ENCODE measurements around the gene POU2F1.
A peak's percentile ranks its signal among the peaks of the same experiment; 100 is the strongest.

POU2F1 gene

GRCh38 chr1:167387251-167387910, 166.7 kb downstream of the POU2F1 start:
- TF ChIP-seq CTCF (IDR thresholded peaks at IDR 0.05; ENCODE audit: control insufficient read depth, extremely low read depth, insufficient read depth) = no peak
- DNase-seq (ENCODE audit: low read depth) = no peak

GRCh38 chr1:167388976-167389375, 168.3 kb downstream of the POU2F1 start:
- no peak overlapping the region for H3K4me3 ChIP-seq (ENCODE audit: low read depth, low read length)
- TF ChIP-seq CTCF (IDR thresholded peaks at IDR 0.05; ENCODE audit: control insufficient read depth, extremely low read depth, insufficient read depth) = no peak
- no peak for DNase-seq (ENCODE audit: low read depth)

More at GRCh38 chr1:167387251-167387910, 166.7 kb downstream of the POU2F1 start:
- H3K4me3 ChIP-seq (ENCODE audit: low read depth, low read length) = no peak overlapping the region

- no peak for DNase-seq (ENCODE audit: low read depth)
- no peak for TF ChIP-seq CTCF (IDR thresholded peaks at IDR 0.05; ENCODE audit: control insufficient read depth, extremely low read depth, insufficient read depth)
- no peak overlapping the region for H3K4me3 ChIP-seq (ENCODE audit: low read depth, low read length)
These were observed 171.6 kb downstream of the POU2F1 start for GRCh38 chr1:167392200-167392696.

GRCh38 chr1:167400359-167400953, 179.8 kb downstream of the POU2F1 start:
- no peak for DNase-seq (ENCODE audit: low read depth)
- H3K4me3 ChIP-seq (ENCODE audit: low read depth, low read length) = no peak overlapping the region
- TF ChIP-seq CTCF (IDR thresholded peaks at IDR 0.05; ENCODE audit: control insufficient read depth, extremely low read depth, insufficient read depth) = no peak

- peak; percentile 82 for TF ChIP-seq CTCF (IDR thresholded peaks at IDR 0.05; ENCODE audit: control insufficient read depth, extremely low read depth, insufficient read depth)
- DNase-seq (ENCODE audit: low read depth) = no peak
- H3K4me3 ChIP-seq (ENCODE audit: low read depth, low read length) = no peak overlapping the region
These were observed 180.7 kb downstream of the POU2F1 start for GRCh38 chr1:167401260-167401873.

- TF ChIP-seq CTCF (IDR thresholded peaks at IDR 0.05; ENCODE audit: control insufficient read depth, extremely low read depth, insufficient read depth) = no peak
- no peak for DNase-seq (ENCODE audit: low read depth)
- no peak overlapping the region for H3K4me3 ChIP-seq (ENCODE audit: low read depth, low read length)
These were observed 183.6 kb downstream of the POU2F1 start for GRCh38 chr1:167404161-167404888.
